Activated naive CD4-positive, alpha-beta T cell treated with anti-CD3 and anti-CD28 coated beads, Interleukin-2, amount 50 U/mL, for 72 hours (primary cell): ENCODE results near the gene MLLT3. TPM values are rescaled to one million over a fixed set of nuclear protein-coding genes. Genes with fewer than 3 reads are reported as not detected.
A peak's percentile ranks its signal among the peaks of the same experiment; 100 is the strongest.

Experiments
- ATAC-seq, 2 donors: fragments of 150-1000 bp; cut with Tn5 transposase; 2 replicates each; pipeline ENCODE4 v1.10.0; 2021; ENCODE audit warnings: mild to moderate bottlenecking in 2 of 2, moderate library complexity in 2 of 2
- DNase-seq, 2 donors: peaks; one replicate each; pipeline ENCODE4 v3.0.0; 2021 to 2022; ENCODE audit warnings: low spot score in 2 of 2
- H3K27ac Mint-ChIP-seq, 2 donors: one replicate each; pipeline ENCODE4 v1.8.0; 2022; ENCODE audit warnings: mild to moderate bottlenecking in 2 of 2, mixed read lengths in 2 of 2
- H3K36me3 Mint-ChIP-seq, 2 donors: one replicate each; pipeline ENCODE4 v1.8.0; 2022; ENCODE audit warnings: mixed read lengths in 2 of 2
- H3K9me3 Mint-ChIP-seq, 2 donors: one replicate each; pipeline ENCODE4 v1.8.0; 2022; ENCODE audit warnings: mixed read lengths in 2 of 2
- total RNA-seq, 2 donors: library from RNA; stranded (reverse); gene quantifications; one replicate each; pipeline ENCODE4 v1.2.3, GENCODE V29; 2022

The MLLT3 gene
- total RNA-seq, 2 donors from 2014 or later: 43.6 to 54.6 TPM

GRCh38 chr9:20640331-20641187 is 18.3 kb upstream of the MLLT3 start:
- H3K27ac Mint-ChIP-seq: peak overlapping the region in 1 of 2 donors; percentile 37
- DNase-seq: peak; percentile 65 to 70
- H3K9me3 Mint-ChIP-seq: peaks cover 0 to 5% of the 10 kb centered on the region in 2 donors
- H3K36me3 Mint-ChIP-seq: peaks cover 0 to 6% of the 10 kb centered on the region in 2 donors
- peak; percentile 92 to 93 for ATAC-seq

- Mint-ChIP-seq H3K9me3 (peaks cover 0 to 5% of the 10 kb centered on the region in 2 donors), H3K36me3 (peaks cover 0 to 6% of the 10 kb centered on the region in 2 donors), H3K27ac (no peak overlapping the region)
- DNase-seq (no peak), ATAC-seq (no peak)
Measured at GRCh38 chr9:20636888-20637440, 14.7 kb upstream of the MLLT3 start.

GRCh38 chr9:20634895-20635294 is 12.6 kb upstream of the MLLT3 start:
- Mint-ChIP-seq H3K36me3 (no peaks in the 10 kb centered on the region), H3K27ac (no peak overlapping the region), H3K9me3 (no peaks in the 10 kb centered on the region)
- DNase-seq: no peak
- ATAC-seq: no peak

GRCh38 chr9:20632705-20633104 is 10.4 kb upstream of the MLLT3 start:
- no peak for ATAC-seq
- H3K36me3 Mint-ChIP-seq: no peaks in the 10 kb centered on the region
- no peak for DNase-seq
- H3K9me3 Mint-ChIP-seq: no peaks in the 10 kb centered on the region
- H3K27ac Mint-ChIP-seq: no peak overlapping the region

- DNase-seq: no peak
- no peak for ATAC-seq
- no peak overlapping the region for H3K27ac Mint-ChIP-seq
- no peaks in the 10 kb centered on the region for H3K9me3 Mint-ChIP-seq
- no peaks in the 10 kb centered on the region for H3K36me3 Mint-ChIP-seq
Measured at GRCh38 chr9:20630241-20630943, 8.1 kb upstream of the MLLT3 start.

GRCh38 chr9:20625003-20625349 is 2.7 kb upstream of the MLLT3 start:
- ATAC-seq (no peak), DNase-seq (no peak)
- Mint-ChIP-seq H3K27ac (peak overlapping the region in 1 of 2 donors; percentile 89), H3K36me3 (peaks cover 15 to 19% of the 10 kb centered on the region in 2 donors), H3K9me3 (no peaks in the 10 kb centered on the region)

- Mint-ChIP-seq H3K36me3 (peaks cover 21 to 25% of the 10 kb centered on the region in 2 donors), H3K27ac (peak overlapping the region; percentile 89 to 93), H3K9me3 (no peaks in the 10 kb centered on the region)
- peak in 1 of 2 donors; percentile 54 for DNase-seq
- no peak for ATAC-seq
Measured at GRCh38 chr9:20624201-20625002, 2.1 kb upstream of the MLLT3 start.

- no peak for DNase-seq
- ATAC-seq: no peak
- no peaks in the 10 kb centered on the region for H3K9me3 Mint-ChIP-seq
- H3K36me3 Mint-ChIP-seq: peaks cover 23 to 26% of the 10 kb centered on the region in 2 donors
- H3K27ac Mint-ChIP-seq: peak overlapping the region; percentile 89 to 93
Measured at GRCh38 chr9:20623748-20624124, 1.4 kb upstream of the MLLT3 start.

- H3K27ac Mint-ChIP-seq: peak overlapping the region; percentile 89 to 93
- no peaks in the 10 kb centered on the region for H3K9me3 Mint-ChIP-seq
- H3K36me3 Mint-ChIP-seq: peaks cover 23 to 26% of the 10 kb centered on the region in 2 donors
- peak; percentile 31 to 48 for ATAC-seq
- peak; percentile 49 to 65 for DNase-seq
Measured at GRCh38 chr9:20623021-20623747, 885 bp upstream of the MLLT3 start.

GRCh38 chr9:20621471-20622329 is 599 bp downstream of the MLLT3 start:
- Mint-ChIP-seq H3K36me3 (peaks cover 23 to 26% of the 10 kb centered on the region in 2 donors), H3K9me3 (no peaks in the 10 kb centered on the region), H3K27ac (peak overlapping the region; percentile 89 to 95)
- DNase-seq (peak in 1 of 2 donors; percentile 47), ATAC-seq (peak; percentile 26 to 31)

GRCh38 chr9:20620650-20621470 is 1.4 kb downstream of the MLLT3 start:
- Mint-ChIP-seq H3K36me3 (peaks cover 23 to 26% of the 10 kb centered on the region in 2 donors), H3K9me3 (no peaks in the 10 kb centered on the region), H3K27ac (peak overlapping the region; percentile 89 to 95)
- peak in 1 of 2 donors; percentile 42 for DNase-seq
- ATAC-seq: peak in 1 of 2 donors; percentile 13

- ATAC-seq (no peak), DNase-seq (no peak)
- Mint-ChIP-seq H3K36me3 (peaks cover 23 to 26% of the 10 kb centered on the region in 2 donors), H3K9me3 (no peaks in the 10 kb centered on the region), H3K27ac (peak overlapping the region in 1 of 2 donors; percentile 89)
Measured at GRCh38 chr9:20619487-20620200, 2.7 kb downstream of the MLLT3 start.

GRCh38 chr9:20618361-20618802 is 3.9 kb downstream of the MLLT3 start:
- DNase-seq (no peak), ATAC-seq (no peak)
- no peaks in the 10 kb centered on the region for H3K9me3 Mint-ChIP-seq
- H3K36me3 Mint-ChIP-seq: peaks cover 21 to 23% of the 10 kb centered on the region in 2 donors
- H3K27ac Mint-ChIP-seq: no peak overlapping the region

- no peak for DNase-seq
- H3K36me3 Mint-ChIP-seq: peaks cover 21 to 29% of the 10 kb centered on the region in 2 donors
- no peak for ATAC-seq
- no peak overlapping the region for H3K27ac Mint-ChIP-seq
- no peaks in the 10 kb centered on the region for H3K9me3 Mint-ChIP-seq
Measured at GRCh38 chr9:20616808-20617207, 5.5 kb downstream of the MLLT3 start.
